Erythroblast (primary cell): Measurements from ENCODE around the gene PLEKHM3.

Source experiments
- GATA1 ChIP-seq: IDR thresholded peaks from 2 replicates; pipeline ENCODE4 v1.6.1; 2011; ENCODE audit warnings: low read depth, mild to moderate bottlenecking, control low read depth, low read length, moderate library complexity
- POLR2A ChIP-seq: IDR thresholded peaks from 2 replicates; pipeline ENCODE4 v1.6.1; 2011; ENCODE audit warnings: mild to moderate bottlenecking, low read length

GRCh38 chr2:207901829-207902228, 123.5 kb downstream of the PLEKHM3 start:
- no peak for TF ChIP-seq POLR2A
- no peak for TF ChIP-seq GATA1
